Measurements from ENCODE around the gene ARID1B. TPM values are rescaled to one million over a fixed set of nuclear protein-coding genes. Genes with fewer than 3 reads are reported as not detected.

The ARID1B gene
- total and polyA plus RNA-seq, 10 of the 15 experiments (the other 5 are each of a cell fraction or from before 2014, with no cell fraction given), result 24.7 to 133 (median 54.6) TPM

- peaks cover 28% of the 10 kb centered on the region for H3K4me1 ChIP-seq (ENCODE audit: control insufficient read depth, insufficient read depth, low read length)
- RAD21 ChIA-PET (ENCODE audit: unreplicated experiment), result interaction anchor here (0.9 to 1.7 kb wide), 12 partner anchors 8 to 258 kb away, joined by 3 to 7 read pairs (median 3); no protein-coding TSS in a partner anchor
- POLR2A ChIA-PET, result interaction anchor here (0.6 to 2.0 kb wide), 5 partner anchors 9 to 144 kb away, joined by 3 to 5 read pairs (median 3); no protein-coding TSS in a partner anchor
- DNase-seq (ENCODE audit: low read depth, low spot score) (no peak), FAIRE-seq (no peak), ATAC-seq (peak; percentile 34)
- CTCF ChIA-PET, result interaction anchor here (0.6 to 1.5 kb wide), 9 partner anchors 18 to 223 kb away, joined by 3 to 5 read pairs (median 3); no protein-coding TSS in a partner anchor
- peak overlapping the region; percentile 67 for H3K4me2 ChIP-seq (ENCODE audit: control insufficient read depth, insufficient read depth)
- peaks cover 0 to 8% of the 10 kb centered on the region in 2 experiments; a peak in 3 of 4 replicates for H3K36me3 ChIP-seq (ENCODE audit: control insufficient read depth in 2 of 2, insufficient read depth in 2 of 2, low read length in 1 of 2)
- peak overlapping the region; percentile 19; the same call in 1 of the 2 replicates for H3K4me3 ChIP-seq
- no peak overlapping the region for H2AFZ ChIP-seq (ENCODE audit: control insufficient read depth, low read depth, low read length)
- SMC1A ChIA-PET (ENCODE audit: uncharacterized antibody, unreplicated experiment), result interaction anchor here (0.7 to 4.9 kb wide), 22 partner anchors 15 to 232 kb away, joined by 3 to 26 read pairs (median 4); no protein-coding TSS in a partner anchor
- no peaks in the 10 kb centered on the region for H3K27me3 ChIP-seq (replicated peaks in 1 of 2; ENCODE audit: control insufficient read depth in 2 of 2, insufficient read depth in 2 of 2, low read length in 1 of 2)
- in situ Hi-C loops (cut with MboI), result no loop called here
- H3K79me2 ChIP-seq (ENCODE audit: control insufficient read depth, insufficient read depth, low read length), result peaks cover 100% of the 10 kb centered on the region
- BruUV-seq (replicated peaks), result no TSS peak
- H3K9me3 ChIP-seq (replicated peaks; ENCODE audit: control insufficient read depth, insufficient read depth, low read length), result no peaks in the 10 kb centered on the region
- no peak overlapping the region for H3K27ac ChIP-seq (ENCODE audit: control insufficient read depth, insufficient read depth)
- WGBS (ENCODE audit: insufficient coverage, insufficient replicate concordance, low lambda C conversion rate, missing lambda C conversion rate), result 76% methylated on average over 5 of the region's 5 CpGs
- H3K9ac ChIP-seq (ENCODE audit: control insufficient read depth, insufficient read depth, low read length), result no peak overlapping the region
- peaks cover 3% of the 10 kb centered on the region for H4K20me1 ChIP-seq (ENCODE audit: control insufficient read depth, insufficient read depth)
- intact Hi-C loops (cut with micrococcal nuclease; ENCODE audit: unreplicated experiment), result no loop called here
- TF ChIP-seq BRCA1 (IDR thresholded peaks at IDR 0.05; ENCODE audit: low read depth, low read length), result no peak
- TF ChIP-seq TBL1XR1 (IDR thresholded peaks at IDR 0.05; ENCODE audit: low read depth, low read length), result no peak
- no peak for TF ChIP-seq SMAD1 (IDR thresholded peaks at IDR 0.05; ENCODE audit: low read depth, partially characterized antibody)
- TF ChIP-seq SIN3A (IDR thresholded peaks at IDR 0.05; ENCODE audit: low read depth, low read length), result no peak
- no peak for TF ChIP-seq TCF12 (IDR thresholded peaks at IDR 0.05; ENCODE audit: low read depth, low read length)
- no peak for TF ChIP-seq ZNF622 (IDR thresholded peaks at IDR 0.05)
- no peak for TF ChIP-seq FOXM1 (IDR thresholded peaks at IDR 0.05; ENCODE audit: low read depth, low read length)
- TF ChIP-seq PML (IDR thresholded peaks at IDR 0.05; ENCODE audit: low read length), result no peak
- TF ChIP-seq MTA2 (IDR thresholded peaks at IDR 0.05; ENCODE audit: low read depth), result peak; percentile 17; the same call in 1 of the 2 replicates
- TF ChIP-seq NFXL1 (IDR thresholded peaks at IDR 0.05; ENCODE audit: borderline replicate concordance), result no peak
- no peak for TF ChIP-seq HSF1 (IDR thresholded peaks at IDR 0.05; ENCODE audit: low read depth, low read length)
- TF ChIP-seq, protein P1, sequence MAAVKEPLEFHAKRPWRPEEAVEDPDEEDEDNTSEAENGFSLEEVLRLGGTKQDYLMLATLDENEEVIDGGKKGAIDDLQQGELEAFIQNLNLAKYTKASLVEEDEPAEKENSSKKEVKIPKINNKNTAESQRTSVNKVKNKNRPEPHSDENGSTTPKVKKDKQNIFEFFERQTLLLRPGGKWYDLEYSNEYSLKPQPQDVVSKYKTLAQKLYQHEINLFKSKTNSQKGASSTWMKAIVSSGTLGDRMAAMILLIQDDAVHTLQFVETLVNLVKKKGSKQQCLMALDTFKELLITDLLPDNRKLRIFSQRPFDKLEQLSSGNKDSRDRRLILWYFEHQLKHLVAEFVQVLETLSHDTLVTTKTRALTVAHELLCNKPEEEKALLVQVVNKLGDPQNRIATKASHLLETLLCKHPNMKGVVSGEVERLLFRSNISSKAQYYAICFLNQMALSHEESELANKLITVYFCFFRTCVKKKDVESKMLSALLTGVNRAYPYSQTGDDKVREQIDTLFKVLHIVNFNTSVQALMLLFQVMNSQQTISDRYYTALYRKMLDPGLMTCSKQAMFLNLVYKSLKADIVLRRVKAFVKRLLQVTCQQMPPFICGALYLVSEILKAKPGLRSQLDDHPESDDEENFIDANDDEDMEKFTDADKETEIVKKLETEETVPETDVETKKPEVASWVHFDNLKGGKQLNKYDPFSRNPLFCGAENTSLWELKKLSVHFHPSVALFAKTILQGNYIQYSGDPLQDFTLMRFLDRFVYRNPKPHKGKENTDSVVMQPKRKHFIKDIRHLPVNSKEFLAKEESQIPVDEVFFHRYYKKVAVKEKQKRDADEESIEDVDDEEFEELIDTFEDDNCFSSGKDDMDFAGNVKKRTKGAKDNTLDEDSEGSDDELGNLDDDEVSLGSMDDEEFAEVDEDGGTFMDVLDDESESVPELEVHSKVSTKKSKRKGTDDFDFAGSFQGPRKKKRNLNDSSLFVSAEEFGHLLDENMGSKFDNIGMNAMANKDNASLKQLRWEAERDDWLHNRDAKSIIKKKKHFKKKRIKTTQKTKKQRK (IDR thresholded peaks at IDR 0.05; ENCODE audit: low read depth, low read length), result no peak
- no peak for TF ChIP-seq PKNOX1 (IDR thresholded peaks at IDR 0.05)
- peak; percentile 60 for TF ChIP-seq PBX3 (IDR thresholded peaks at IDR 0.05; ENCODE audit: insufficient replicate concordance, low read depth, low read length)
- TF ChIP-seq EED (IDR thresholded peaks at IDR 0.05; ENCODE audit: low read depth), result no peak
- TF ChIP-seq CBX3 (IDR thresholded peaks at IDR 0.05; ENCODE audit: borderline replicate concordance, low read depth), result no peak
These were observed 10.7 kb downstream of the ARID1B start for GRCh38 chr6:156787569-156788492.

Measured in GM12878 (cell line).